GM12874 (cell line): ENCODE measurements around the gene OSM.

Experiments
- CTCF ChIP-seq: IDR thresholded peaks from 2 replicates; pipeline ENCODE4 v1.5.1; 2011; ENCODE audit warnings: low read depth, mild to moderate bottlenecking, control low read depth, low read length, moderate library complexity; ENCODE audit not compliant: insufficient read depth

Gene OSM

GRCh38 chr22:30245181-30245984, 21.3 kb downstream of the OSM start:
- TF ChIP-seq CTCF = no peak

GRCh38 chr22:30244641-30245040, 22.0 kb downstream of the OSM start:
- TF ChIP-seq CTCF = no peak

GRCh38 chr22:30244066-30244465, 22.6 kb downstream of the OSM start:
- TF ChIP-seq CTCF = no peak

GRCh38 chr22:30243661-30244060, 23.0 kb downstream of the OSM start:
- no peak for TF ChIP-seq CTCF

GRCh38 chr22:30241576-30242371, 24.9 kb downstream of the OSM start:
- TF ChIP-seq CTCF = no peak

- no peak for TF ChIP-seq CTCF
Observed at GRCh38 chr22:30240541-30241417, 25.9 kb downstream of the OSM start.
